CD4-positive, alpha-beta T cell treated with Interleukin-4 for 1 hour (primary cell): ENCODE results near the gene STX5.
A peak's percentile ranks its signal among the peaks of the same experiment; 100 is the strongest.
"Not testable (repeated sequence)": the region's sequence is repeated elsewhere in the genome, so short reads cannot be mapped to it uniquely, and the experiment has no call there.

ENCODE experiments used
- DNase-seq, 2 donors: peaks; one replicate each; pipeline ENCODE4 v3.0.0-alpha.2; 2020 to 2022

Gene STX5

DNA sequence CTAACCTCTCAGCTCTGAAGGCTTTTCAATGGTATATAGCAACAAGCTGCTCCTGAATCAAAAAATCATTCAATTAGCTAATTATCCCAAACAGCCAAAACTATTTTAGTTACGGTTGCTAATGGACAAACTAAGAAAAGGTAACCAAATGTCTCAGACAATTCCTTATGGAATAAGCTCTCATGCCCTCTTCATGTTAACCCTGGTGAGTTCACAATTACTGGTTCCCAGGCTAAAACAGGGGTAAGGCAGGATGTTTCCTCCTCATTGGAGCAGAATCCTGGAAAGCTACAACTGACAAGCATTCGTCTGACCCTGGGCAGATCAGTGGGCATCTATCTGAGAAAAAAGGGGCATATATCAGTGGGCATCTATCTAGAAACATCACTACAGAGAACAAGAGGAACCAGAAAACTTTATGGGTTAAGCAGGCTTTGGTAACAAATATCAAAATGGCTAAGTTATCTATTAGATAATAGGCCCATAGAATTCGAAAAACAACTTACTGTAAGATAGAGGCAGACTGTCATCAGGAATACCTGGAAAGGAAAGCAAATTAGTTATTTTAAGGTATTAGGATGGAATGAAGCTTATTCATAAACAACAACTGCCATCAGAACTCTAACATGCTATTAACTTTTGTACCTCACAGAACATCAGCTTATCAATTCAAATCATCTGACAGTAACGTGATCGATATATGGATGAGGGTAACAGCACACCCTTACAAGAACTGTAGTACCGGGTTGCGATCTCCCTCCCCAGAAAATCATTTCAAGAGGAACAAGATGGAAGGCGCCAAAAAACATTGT lies 22.4 kb upstream of the STX5 start:
- no peak for DNase-seq

DNA sequence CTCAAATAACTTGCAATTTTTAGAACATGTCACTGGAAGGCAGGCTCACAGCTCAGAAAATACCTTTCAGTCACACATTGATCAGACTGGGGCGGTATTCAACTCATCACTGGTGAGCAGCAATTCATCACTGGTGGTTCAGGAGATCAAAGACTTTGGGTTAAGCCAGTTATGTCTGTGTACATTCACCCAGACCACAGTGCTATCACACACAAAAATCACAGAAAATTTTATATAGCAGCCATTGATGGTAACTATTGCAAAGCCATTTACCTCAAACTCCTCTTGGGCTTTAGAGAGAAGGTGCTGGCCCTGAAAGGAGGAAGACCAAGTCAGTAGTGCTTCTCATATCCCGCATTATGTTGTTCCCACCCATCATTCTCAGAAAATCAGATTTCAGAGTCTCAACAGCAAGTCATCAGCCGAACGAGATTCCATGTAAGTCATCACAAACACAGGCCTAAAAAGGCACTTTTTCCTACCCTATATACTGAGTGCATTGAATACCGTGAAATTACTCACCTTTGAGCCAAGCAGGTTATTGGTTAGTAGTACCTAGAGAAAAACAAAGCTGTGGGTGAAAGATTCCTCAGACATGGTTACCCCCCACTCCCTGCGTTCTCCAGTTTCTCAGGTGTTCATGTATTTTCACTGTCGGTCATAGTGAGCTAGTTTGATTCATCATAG lies 21.6 kb upstream of the STX5 start:
- DNase-seq = peak in 1 of 2 donors; percentile 69

- DNase-seq = no peak
These were observed 20.8 kb upstream of the STX5 start for GRCh38 chr11:62852523-62853188.

DNA sequence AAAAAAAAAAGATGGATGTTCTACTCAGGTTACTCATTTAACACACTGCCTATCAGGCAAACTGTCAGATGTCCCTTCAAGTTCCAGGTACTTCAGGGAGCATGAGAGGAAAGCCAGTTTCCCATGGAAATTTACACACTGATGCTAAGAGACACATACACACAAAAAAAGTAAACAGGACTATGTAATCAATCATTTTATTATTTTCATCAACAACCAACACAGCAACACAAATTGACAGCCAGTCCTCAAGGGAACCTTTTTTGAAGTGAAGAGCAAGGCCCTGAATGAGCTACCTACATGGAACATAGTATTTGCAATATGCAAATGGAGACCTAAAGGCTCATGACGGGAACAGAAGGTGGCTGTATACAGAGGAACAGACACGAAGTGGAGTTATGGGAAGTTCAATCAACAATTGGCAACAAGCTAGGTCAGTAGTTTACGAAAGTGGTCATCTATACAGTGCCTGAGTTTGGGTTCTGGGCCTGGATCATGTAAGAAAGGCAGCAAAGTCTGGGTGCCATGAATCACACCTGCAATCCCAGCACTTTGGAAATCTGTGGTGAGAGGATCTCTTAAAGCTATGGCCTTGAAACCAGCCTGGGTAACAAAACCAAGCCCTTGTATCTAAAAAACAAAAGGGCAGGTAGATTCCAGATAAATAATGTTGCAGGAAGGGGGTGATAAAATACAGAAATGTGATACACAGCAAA lies 20.1 kb upstream of the STX5 start:
- peak in 1 of 2 donors; percentile 24 for DNase-seq

DNA sequence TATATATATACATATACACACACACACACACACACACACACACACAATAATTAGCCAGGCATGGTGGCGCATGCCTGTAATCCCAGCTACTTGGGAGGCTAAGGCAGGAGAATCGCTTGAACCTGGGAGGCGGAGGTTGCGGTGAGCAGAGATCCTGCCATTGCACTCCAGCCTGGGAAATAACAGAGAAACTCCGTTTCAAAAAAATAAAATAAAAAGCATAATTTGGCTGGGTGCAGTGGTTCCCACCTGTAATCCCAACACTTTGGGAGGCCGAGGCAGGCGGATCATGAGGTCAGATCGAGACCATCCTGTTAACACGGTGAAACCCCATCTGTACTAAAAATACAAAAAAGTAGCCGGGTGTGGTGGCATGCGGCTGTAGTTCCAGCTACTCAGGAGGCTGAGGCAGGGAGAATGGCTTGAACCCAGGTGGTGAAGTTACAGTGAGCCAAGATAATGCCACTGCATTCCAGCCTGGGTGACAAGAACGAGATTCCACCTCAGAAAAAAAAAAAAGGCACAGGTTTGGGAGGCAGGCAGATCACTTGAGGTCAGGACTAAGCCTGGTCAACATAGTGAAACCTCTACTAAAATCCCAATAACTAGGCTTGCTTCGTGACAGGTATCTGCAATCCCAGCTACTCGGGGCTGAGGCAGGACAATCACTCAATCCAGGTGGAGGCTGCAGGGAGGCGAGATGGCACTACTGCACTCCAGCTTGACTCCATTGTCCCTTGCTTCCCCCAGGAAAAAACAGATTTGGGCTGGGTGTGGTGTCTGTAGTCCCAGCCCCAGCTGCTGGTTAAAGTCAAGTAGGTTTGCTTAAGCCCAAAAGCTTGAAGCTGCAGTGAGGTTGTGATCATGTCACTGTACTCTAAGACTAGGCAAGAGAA lies 19.3 kb upstream of the STX5 start:
- DNase-seq = peak in 1 of 2 donors; percentile 26

GRCh38 chr11:62847767-62848314 lies 16.0 kb upstream of the STX5 start:
- DNase-seq = no peak

DNA sequence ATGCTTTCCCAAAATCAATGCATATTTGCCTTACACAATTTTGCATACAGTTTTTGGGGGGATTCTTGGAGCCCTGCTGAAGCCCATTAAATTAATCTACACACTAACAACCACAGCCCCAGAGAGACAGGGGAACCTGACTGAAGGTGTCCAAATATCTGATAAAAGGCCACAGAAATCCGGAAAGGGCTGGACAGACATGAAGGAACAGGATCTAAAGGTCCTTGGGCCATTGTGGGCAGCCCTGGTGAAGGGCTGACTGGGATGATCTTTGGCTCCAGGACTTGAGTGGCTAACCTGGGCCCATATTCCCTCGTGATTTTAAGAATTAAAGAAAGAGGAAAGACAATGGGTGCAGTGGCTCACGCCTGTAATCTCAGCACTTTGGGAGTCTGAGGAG lies 14.3 kb upstream of the STX5 start:
- no peak for DNase-seq

- DNase-seq = no peak
These were observed 12.3 kb upstream of the STX5 start for GRCh38 chr11:62844154-62844553.

- no peak for DNase-seq
These were observed 11.6 kb upstream of the STX5 start for GRCh38 chr11:62843466-62843865.

DNA sequence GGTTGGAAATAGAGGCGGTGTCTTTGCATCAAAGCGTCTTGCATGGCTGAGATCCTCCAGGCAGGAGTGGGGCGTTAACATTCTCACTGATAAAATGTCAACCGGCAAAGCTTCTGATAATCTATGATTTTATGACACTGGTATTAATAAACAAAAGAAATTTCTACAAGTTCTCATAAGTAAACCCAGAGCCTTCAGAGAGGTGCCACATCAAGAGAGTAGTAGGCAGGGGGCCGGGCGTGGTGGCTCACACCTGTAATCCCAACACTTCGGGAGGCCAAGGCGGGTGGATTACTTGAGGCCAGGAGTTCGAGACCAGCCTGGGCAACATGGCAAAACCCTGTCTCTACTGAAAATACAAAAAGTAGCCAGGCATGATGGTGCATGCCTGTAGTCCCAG lies 11.0 kb upstream of the STX5 start:
- not testable (repeated sequence) for DNase-seq

- peak; percentile 38 to 44 for DNase-seq
These were observed 10.4 kb upstream of the STX5 start for GRCh38 chr11:62842171-62842741.

DNA sequence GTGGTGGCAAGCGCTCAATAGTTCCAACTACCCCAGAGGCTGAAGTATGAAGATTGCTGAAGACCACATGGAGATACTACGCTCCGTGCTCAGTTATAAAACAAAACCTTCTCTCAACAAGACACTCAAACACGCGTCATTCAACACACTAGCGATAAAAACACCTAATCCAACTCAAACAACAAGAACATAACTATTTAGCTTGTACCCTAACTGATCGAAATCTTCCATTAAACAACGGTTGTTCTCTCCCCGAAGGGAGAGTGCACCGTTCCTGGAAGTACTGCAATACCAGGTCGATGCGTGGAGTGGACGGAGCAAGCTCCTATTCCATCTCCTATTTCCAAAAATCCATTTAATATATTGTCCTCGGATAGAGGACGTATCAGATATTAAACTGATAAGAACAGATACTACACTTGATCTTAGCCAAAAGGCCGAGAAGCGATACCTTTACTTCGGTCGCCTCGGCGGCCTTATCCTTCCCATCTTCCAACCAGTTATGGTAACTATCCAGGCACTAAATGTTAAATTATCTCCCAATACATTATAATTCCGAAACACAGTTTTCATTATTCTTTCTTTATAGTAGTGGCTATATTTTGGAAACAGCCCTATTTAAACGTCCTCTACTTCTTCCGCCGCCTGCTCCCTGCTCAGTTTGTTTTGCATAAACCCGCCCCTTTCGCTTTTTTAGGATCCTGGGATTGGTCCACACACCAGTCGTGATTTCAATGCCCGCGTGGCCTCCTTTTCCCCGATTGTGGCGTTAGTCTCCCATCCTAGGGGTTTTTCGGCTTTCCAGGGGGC lies 9.7 kb upstream of the STX5 start:
- peak; percentile 94 to 95 for DNase-seq

- DNase-seq = peak; percentile 88
These were observed 9.0 kb upstream of the STX5 start for GRCh38 chr11:62840721-62841360.

DNA sequence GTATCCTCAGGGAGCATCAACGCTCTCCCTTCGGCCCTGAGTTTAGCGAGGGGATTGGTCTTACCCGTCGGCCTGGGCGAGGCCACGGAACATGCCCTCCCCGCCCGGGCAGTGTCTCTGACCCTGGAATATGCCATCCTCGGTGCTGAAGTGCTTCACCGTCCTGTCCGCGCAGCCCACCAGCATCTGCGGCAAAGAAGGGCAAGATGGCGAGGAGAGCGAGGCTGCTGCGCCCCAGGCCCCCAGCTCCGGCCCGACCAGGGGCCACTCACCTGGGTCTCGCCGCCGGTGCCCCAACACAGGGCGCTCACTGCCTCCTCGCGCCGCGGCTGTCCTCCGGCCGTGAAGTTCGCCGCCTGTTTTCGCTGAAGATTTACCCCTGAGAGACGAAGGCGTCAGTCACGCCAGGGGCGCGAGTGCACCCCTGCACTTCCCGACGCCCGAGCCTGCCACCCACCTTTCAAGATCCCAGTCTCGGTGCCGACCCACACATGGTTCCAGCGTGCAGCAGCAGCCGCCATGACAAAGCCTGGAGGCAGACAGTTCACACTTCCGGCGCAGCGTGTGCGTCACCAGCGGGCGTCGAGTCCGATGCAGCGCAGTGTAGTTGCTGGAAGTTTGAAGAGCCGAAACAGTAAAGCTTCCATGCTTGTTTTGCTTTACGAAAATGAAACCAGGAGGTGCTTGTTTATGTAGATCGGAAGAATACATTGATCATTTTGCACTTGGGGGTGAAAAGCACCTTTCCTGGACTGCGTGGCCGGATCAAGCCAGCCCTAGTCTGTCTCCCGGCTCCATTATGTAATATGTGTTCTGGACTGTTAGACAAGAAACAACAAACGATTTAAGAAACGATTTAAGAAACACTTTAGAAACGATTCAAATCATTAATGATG lies 7.4 kb upstream of the STX5 start, which contains the start of gene WDR74:
WDR74 (minus strand) TSS at position 541 of the 896 bp plus-strand sequence; CDS start at position 521, 20 bp downstream.
- peak; percentile 95 for DNase-seq

DNA sequence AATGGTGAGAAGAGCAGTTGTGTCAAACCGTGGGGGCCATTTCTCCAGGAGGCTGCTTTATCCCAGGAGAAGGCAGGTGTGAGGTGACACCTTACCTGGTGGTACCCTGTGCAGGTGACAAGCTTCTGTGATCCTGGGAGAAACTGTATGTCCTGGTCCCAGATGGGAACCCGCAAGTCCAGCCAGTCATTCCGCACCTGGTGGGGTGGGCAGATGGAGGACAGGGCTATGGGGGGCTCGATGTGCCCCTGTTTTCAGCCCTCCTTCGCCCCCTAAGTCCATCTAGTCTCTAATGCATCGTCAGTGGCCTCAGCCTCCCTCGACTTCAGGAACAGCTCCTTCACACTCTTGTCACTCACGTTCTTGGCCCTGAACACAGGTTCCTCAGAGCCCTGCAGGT lies 3.5 kb upstream of the STX5 start:
- DNase-seq = no peak

DNA sequence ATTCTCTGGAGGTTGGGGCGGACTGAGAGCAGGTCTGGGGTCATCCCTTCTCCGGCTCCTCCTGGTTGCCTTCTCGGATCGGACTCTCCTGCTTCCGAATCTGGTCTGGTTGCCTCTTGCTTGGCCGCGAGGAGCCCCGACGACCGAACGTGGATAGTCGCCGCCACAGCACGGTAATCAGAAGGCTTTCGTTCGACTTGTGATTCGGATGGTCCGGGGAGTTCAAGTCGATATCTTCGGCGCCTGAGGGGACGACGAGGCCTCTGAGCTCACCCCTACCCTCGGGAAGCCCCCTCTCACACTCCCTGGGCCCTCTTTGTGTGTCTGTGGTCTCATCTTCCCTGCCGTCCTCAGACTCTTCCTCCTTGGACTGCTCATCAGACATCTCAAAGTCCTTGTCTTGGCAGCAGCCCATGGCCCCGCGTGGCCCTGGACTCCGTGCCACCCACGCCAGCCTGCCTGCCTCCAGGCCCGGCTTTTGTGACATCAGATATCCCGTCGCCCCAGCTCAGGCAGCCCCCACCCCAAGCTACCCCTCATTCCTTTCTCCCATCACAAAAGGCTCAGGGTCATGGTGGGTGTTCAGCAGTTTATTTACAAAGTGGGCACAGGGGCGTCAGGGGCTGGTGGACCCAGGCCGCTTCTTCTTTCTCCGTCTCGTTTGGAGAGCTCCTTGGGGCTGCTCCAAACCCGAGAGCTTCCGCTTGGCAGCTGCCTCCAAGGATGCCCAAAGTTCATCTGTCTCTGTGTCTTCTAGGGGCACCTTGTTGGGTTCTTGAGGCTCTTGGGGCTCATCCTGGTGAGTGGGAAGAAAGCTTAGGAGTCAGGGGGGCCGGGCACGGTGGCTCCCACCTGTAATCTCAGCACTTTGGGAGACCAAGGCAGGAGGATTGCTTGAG lies 734 bp upstream of the STX5 start, which contains the start of gene TEX54:
TEX54 (minus strand) TSS at position 506 of the 899 bp plus-strand sequence.
- no peak for DNase-seq

- peak in 1 of 2 donors; percentile 14 for DNase-seq
These were observed 839 bp downstream of the STX5 start for GRCh38 chr11:62830904-62831519.
